Memory B cell (primary cell): ENCODE measurements around the gene COMMD7.
"Not testable (repeated sequence)": the region's sequence is repeated elsewhere in the genome, so short reads cannot be mapped to it uniquely, and the experiment has no call there.

Experiments
- ATAC-seq: fragments of 150-1000 bp; cut with Tn5 transposase; 2 replicates; pipeline ENCODE4 v1.10.0; 2021; ENCODE audit warnings: low read depth, mild to moderate bottlenecking, moderate library complexity
- DNase-seq, 2 donors: peaks; one replicate each; pipeline ENCODE4 v3.0.0; 2022; ENCODE audit warnings: low spot score in 2 of 2
- H3K27ac Mint-ChIP-seq: one replicate; pipeline ENCODE4 v1.8.0; 2022; ENCODE audit warnings: mild to moderate bottlenecking, moderate library complexity, mixed read lengths
- H3K27me3 Mint-ChIP-seq: one replicate; pipeline ENCODE4 v1.8.0; 2022; ENCODE audit warnings: mixed read lengths
- H3K36me3 Mint-ChIP-seq: one replicate; pipeline ENCODE4 v1.8.0; 2022; ENCODE audit warnings: mild to moderate bottlenecking, mixed read lengths
- H3K4me1 Mint-ChIP-seq: one replicate; pipeline ENCODE4 v1.8.0; 2022; ENCODE audit warnings: mixed read lengths
- H3K4me3 Mint-ChIP-seq: one replicate; pipeline ENCODE4 v1.8.0; 2022; ENCODE audit warnings: mild to moderate bottlenecking, moderate library complexity, mixed read lengths
- H3K9me3 Mint-ChIP-seq: one replicate; pipeline ENCODE4 v1.8.0; 2022; ENCODE audit warnings: mixed read lengths

The COMMD7 gene

DNA sequence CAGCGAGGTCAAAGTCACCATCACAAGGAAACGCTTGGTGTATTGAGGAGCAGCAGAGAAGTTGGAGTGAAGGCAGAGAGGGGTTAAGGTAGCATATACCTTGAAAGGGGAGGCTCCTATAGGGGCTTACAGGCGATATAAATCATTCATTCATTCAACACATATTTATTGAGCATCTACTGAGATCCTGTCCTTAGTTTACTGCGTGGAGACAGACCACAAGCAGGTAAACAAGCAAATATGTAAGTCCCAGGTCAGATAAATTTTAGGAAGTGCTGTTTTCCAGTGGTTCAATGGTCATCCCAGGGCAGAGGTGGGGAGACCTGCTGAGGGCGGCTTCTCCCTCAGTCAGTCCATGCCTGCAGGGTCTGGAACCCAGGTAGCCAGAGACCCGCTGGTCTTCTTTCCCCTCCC, 18.2 kb upstream of the COMMD7 start:
- H3K4me3 Mint-ChIP-seq, result peak overlapping the region; percentile 74
- no peaks in the 10 kb centered on the region for H3K9me3 Mint-ChIP-seq
- DNase-seq (no peak), ATAC-seq (no peak)
- H3K36me3 Mint-ChIP-seq, result no peaks in the 10 kb centered on the region
- H3K27me3 Mint-ChIP-seq, result peaks cover 3% of the 10 kb centered on the region
- H3K4me1 Mint-ChIP-seq, result peaks cover 15% of the 10 kb centered on the region
- peak overlapping the region; percentile 15 for H3K27ac Mint-ChIP-seq

GRCh38 chr20:32756156-32756555, 12.9 kb upstream of the COMMD7 start:
- H3K4me3 Mint-ChIP-seq, result no peak overlapping the region
- ATAC-seq (no peak), DNase-seq (no peak)
- peaks cover 2% of the 10 kb centered on the region for H3K4me1 Mint-ChIP-seq
- no peaks in the 10 kb centered on the region for H3K9me3 Mint-ChIP-seq
- no peaks in the 10 kb centered on the region for H3K27me3 Mint-ChIP-seq
- H3K36me3 Mint-ChIP-seq, result no peaks in the 10 kb centered on the region
- H3K27ac Mint-ChIP-seq, result no peak overlapping the region

GRCh38 chr20:32753731-32754130, 10.5 kb upstream of the COMMD7 start:
- Mint-ChIP-seq H3K36me3 (no peaks in the 10 kb centered on the region), H3K27me3 (no peaks in the 10 kb centered on the region), H3K27ac (no peak overlapping the region), H3K4me1 (no peaks in the 10 kb centered on the region), H3K4me3 (no peak overlapping the region), H3K9me3 (no peaks in the 10 kb centered on the region)
- ATAC-seq (no peak), DNase-seq (no peak)

DNA sequence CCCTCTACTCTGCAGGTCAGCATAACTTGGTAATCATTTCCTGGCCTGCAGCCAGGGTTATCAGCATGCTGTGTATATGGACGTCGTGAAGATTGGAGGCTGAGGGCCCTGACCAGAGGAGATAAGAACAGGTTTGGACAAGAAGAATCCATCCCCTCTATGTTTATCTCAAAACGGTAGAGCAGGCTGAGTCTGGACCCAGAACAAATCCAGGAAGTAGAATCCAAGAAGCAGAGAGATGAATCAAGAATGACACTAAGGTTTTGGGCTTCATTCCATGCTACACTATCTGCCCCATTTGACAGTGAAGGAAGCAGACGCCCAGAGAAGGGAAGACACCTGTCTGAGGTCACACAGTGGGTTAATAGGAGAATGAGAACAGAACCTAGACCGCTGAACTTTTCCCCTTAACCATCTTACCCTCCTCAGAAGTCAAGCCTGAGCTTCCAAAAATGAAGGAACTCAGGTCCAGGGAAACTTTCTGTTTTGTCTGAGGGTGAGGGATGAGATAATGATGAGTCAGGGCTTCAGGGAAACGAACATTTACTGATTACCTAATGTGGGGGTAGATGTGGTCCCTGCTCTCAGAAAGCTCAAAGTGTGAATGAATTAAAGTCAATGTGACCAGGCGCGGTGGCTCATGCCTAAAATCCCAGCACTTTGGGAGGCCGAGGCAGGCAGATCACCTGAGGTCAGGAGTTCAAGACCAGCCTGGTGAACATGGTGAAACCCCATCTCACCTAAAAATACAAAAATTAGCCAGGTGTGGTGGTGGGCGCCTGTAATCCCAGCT, 9.4 kb upstream of the COMMD7 start:
- no peaks in the 10 kb centered on the region for H3K27me3 Mint-ChIP-seq
- H3K4me3 Mint-ChIP-seq, result no peak overlapping the region
- no peaks in the 10 kb centered on the region for H3K4me1 Mint-ChIP-seq
- ATAC-seq (no peak), DNase-seq (no peak)
- no peaks in the 10 kb centered on the region for H3K36me3 Mint-ChIP-seq
- no peak overlapping the region for H3K27ac Mint-ChIP-seq
- no peaks in the 10 kb centered on the region for H3K9me3 Mint-ChIP-seq

DNA sequence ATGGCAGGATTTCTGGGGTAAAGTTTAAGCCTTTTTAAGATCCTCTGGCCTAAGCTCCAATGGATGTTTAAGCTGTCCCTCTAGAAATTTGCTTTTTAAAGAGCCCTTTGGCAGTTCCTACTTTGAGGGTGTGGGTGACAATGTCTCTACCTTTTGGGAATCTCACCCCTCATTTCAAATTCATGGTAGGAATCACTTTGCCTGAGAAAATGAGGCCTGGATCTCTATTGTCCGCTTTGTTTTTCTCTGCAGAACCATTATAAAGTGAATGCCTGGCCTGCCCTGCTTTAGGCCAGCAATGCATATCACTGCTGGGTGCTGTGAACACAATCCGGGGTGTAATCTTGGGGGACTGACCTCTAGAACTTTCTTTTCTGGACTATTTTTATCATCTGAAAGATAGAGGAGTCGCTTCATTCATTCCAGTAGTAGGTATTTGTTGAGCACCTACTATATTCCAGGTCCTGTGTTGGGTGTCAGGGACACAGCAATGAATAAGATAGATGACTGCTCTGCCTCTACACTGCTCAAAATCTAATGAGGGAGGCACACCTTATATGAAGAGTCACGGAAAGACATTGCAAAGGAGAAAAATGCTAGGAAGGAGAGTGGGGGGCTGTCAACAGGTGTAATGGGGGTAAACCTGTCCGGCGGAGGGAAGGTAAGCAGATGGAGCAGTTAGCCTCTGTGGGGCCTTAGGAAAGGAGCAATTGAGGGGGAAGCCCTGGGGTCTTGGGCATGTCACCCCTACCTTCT, 8.6 kb upstream of the COMMD7 start:
- Mint-ChIP-seq H3K4me3 (no peak overlapping the region), H3K4me1 (no peaks in the 10 kb centered on the region), H3K9me3 (no peaks in the 10 kb centered on the region), H3K36me3 (no peaks in the 10 kb centered on the region), H3K27me3 (no peaks in the 10 kb centered on the region), H3K27ac (no peak overlapping the region)
- no peak for DNase-seq
- ATAC-seq, result no peak

GRCh38 chr20:32751293-32751692, 8.0 kb upstream of the COMMD7 start:
- Mint-ChIP-seq H3K9me3 (no peaks in the 10 kb centered on the region), H3K4me3 (no peak overlapping the region), H3K36me3 (no peaks in the 10 kb centered on the region), H3K4me1 (no peaks in the 10 kb centered on the region), H3K27me3 (no peaks in the 10 kb centered on the region), H3K27ac (no peak overlapping the region)
- no peak for DNase-seq
- ATAC-seq, result no peak

DNA sequence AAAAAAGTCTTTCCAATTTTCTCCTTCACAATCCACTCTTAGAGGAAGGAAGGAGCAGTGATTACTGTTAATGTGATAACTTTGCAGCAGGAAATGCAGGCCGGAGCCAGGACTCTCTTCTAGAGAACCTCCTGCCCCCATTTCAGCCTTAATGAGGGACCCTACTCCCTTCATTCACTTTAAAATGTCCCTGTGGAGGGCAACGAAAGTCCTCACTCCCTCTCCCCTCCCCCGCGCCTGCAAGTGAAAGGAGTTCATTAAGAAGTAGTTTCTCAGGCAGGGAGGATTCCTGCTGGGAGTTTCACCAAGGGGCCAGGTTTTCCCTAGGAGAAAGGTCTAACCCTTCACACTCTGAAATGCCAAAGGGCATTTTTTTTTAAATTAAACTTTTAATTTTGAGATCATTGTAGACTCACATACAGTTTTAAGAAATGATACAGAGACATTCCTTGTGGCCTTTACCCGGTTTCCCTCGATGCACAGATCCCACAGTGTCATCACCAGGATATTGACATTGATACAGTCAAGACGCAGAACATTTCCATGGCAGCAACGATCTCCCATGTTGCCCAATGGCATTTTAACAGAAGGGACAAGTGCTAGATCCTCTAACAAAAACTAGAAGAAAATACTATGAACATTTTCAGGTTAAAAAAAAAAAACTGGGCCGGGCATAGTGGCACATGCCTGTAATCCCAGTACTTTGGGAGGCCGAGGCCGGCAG, 6.8 kb upstream of the COMMD7 start:
- no peak for ATAC-seq
- no peak for DNase-seq
- no peaks in the 10 kb centered on the region for H3K27me3 Mint-ChIP-seq
- no peak overlapping the region for H3K27ac Mint-ChIP-seq
- no peak overlapping the region for H3K4me3 Mint-ChIP-seq
- H3K36me3 Mint-ChIP-seq, result no peaks in the 10 kb centered on the region
- no peaks in the 10 kb centered on the region for H3K4me1 Mint-ChIP-seq
- no peaks in the 10 kb centered on the region for H3K9me3 Mint-ChIP-seq

- Mint-ChIP-seq H3K27me3 (no peaks in the 10 kb centered on the region), H3K4me1 (peaks cover 20% of the 10 kb centered on the region), H3K4me3 (peak overlapping the region; percentile 98), H3K27ac (peak overlapping the region; percentile 97), H3K9me3 (no peaks in the 10 kb centered on the region), H3K36me3 (no peaks in the 10 kb centered on the region)
- no peak for ATAC-seq
- no peak for DNase-seq
Measured at GRCh38 chr20:32742322-32743236, 688 bp downstream of the COMMD7 start.

GRCh38 chr20:32741151-32741550, 2.1 kb downstream of the COMMD7 start:
- Mint-ChIP-seq H3K9me3 (no peaks in the 10 kb centered on the region), H3K4me1 (peaks cover 20% of the 10 kb centered on the region), H3K27me3 (no peaks in the 10 kb centered on the region), H3K4me3 (no peak overlapping the region), H3K36me3 (peaks cover 2% of the 10 kb centered on the region), H3K27ac (no peak overlapping the region)
- no peak for ATAC-seq
- DNase-seq, result no peak

- Mint-ChIP-seq H3K27ac (no peak overlapping the region), H3K4me3 (no peak overlapping the region), H3K9me3 (no peaks in the 10 kb centered on the region), H3K27me3 (no peaks in the 10 kb centered on the region), H3K36me3 (peaks cover 2% of the 10 kb centered on the region), H3K4me1 (peaks cover 8% of the 10 kb centered on the region)
- DNase-seq (no peak), ATAC-seq (no peak)
Measured at GRCh38 chr20:32737371-32738223, 5.7 kb downstream of the COMMD7 start.

GRCh38 chr20:32731882-32732266, 11.4 kb downstream of the COMMD7 start:
- H3K4me3 Mint-ChIP-seq, result no peak overlapping the region
- DNase-seq (no peak), ATAC-seq (no peak)
- H3K36me3 Mint-ChIP-seq, result peaks cover 16% of the 10 kb centered on the region
- no peak overlapping the region for H3K27ac Mint-ChIP-seq
- no peaks in the 10 kb centered on the region for H3K27me3 Mint-ChIP-seq
- no peaks in the 10 kb centered on the region for H3K9me3 Mint-ChIP-seq
- H3K4me1 Mint-ChIP-seq, result peaks cover 6% of the 10 kb centered on the region

DNA sequence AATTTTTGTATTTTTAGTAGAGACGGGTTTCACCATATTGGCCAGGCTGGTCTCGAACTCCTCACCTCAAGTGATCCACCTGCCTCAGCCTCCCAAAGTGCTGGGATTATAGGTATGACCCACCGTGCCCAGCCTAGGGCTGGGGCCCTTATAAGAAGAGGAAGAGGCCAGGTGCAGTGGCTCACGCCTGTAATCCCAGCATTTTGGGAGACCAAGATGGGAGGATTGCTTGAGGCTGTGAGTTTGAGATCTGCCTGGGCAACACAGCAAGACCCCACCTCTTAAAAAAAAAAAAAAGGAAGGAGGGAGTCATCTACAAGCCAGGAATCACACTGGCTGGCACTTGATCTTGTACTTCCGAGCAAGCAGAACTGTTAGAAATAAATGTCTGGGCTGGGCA, 13.9 kb downstream of the COMMD7 start:
- ATAC-seq, result not testable (repeated sequence)

DNA sequence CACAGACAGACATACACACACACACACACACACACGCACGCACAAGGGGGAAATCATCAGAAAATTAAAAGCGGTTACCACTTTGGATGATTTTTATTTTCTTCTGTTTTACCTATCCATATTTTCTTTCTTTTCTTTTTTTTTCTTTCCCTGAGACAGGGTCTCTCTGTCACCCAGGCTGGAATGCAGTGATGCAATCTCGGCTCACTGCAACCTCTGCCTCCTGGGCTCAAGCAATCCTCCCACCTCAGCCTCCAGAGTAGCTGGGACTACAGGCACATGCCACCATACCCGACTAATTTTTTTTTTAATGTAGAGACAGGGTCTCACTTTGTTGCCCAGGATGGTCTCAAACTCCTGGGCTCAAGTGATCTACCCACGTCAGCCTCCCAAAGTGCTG, 14.8 kb downstream of the COMMD7 start:
- not testable (repeated sequence) for H3K27ac Mint-ChIP-seq, H3K4me1 Mint-ChIP-seq, DNase-seq, H3K27me3 Mint-ChIP-seq, H3K4me3 Mint-ChIP-seq, H3K9me3 Mint-ChIP-seq, ATAC-seq
- peaks cover 26% of the 10 kb centered on the region for H3K36me3 Mint-ChIP-seq

More for the DNA sequence above, 13.9 kb downstream of the COMMD7 start:
- not testable (repeated sequence) for DNase-seq, H3K27ac Mint-ChIP-seq, H3K27me3 Mint-ChIP-seq, H3K4me1 Mint-ChIP-seq, H3K4me3 Mint-ChIP-seq, H3K9me3 Mint-ChIP-seq
- H3K36me3 Mint-ChIP-seq, result peaks cover 26% of the 10 kb centered on the region
